ENCODE measurements around the gene KIF3B.
"Not testable (repeated sequence)": the region's sequence is repeated elsewhere in the genome, so short reads cannot be mapped to it uniquely, and the experiment has no call there.

Gene KIF3B

GRCh38 chr20:32336918-32337347 is 59.5 kb downstream of the KIF3B start:
- Histone ChIP-seq H3K4me3 (ENCODE audit: low read depth in 1 of 5, low read length in 5 of 5) (no peak overlapping the region), H3K4me1 (ENCODE audit: control insufficient read depth in 5 of 5, insufficient read depth in 5 of 5, low read length in 5 of 5) (peaks cover 0 to 27% (median 19%) of the 10 kb centered on the region in 5 donors), H3K9me3 (ENCODE audit: control insufficient read depth in 5 of 5, low read length in 5 of 5) (no peaks in the 10 kb centered on the region), H3K36me3 (ENCODE audit: control insufficient read depth in 5 of 5, insufficient read depth in 5 of 5, low read length in 5 of 5) (peaks cover 0 to 7% (median 4%) of the 10 kb centered on the region in 5 donors), H3K9ac (ENCODE audit: low read length in 5 of 5) (no peak overlapping the region), H3K27me3 (ENCODE audit: control insufficient read depth in 5 of 5, insufficient read depth in 4 of 5, low read length in 5 of 5) (no peaks in the 10 kb centered on the region), H3K27ac (ENCODE audit: low read depth, low read length) (peak overlapping the region; percentile 55)

GRCh38 chr20:32337937-32338661 is 60.6 kb downstream of the KIF3B start:
- H3K27ac ChIP-seq (ENCODE audit: low read depth, low read length) = peak overlapping the region; percentile 55
- H3K4me3 ChIP-seq (ENCODE audit: low read depth in 1 of 5, low read length in 5 of 5) = no peak overlapping the region
- H3K27me3 ChIP-seq (ENCODE audit: control insufficient read depth in 5 of 5, insufficient read depth in 4 of 5, low read length in 5 of 5) = no peaks in the 10 kb centered on the region
- peak overlapping the region in 2 of 5 donors; percentile 37 to 44 for H3K9ac ChIP-seq (ENCODE audit: low read length in 5 of 5)
- H3K9me3 ChIP-seq (ENCODE audit: control insufficient read depth in 5 of 5, low read length in 5 of 5) = no peaks in the 10 kb centered on the region
- peaks cover 0 to 27% (median 19%) of the 10 kb centered on the region in 5 donors for H3K4me1 ChIP-seq (ENCODE audit: control insufficient read depth in 5 of 5, insufficient read depth in 5 of 5, low read length in 5 of 5)
- H3K36me3 ChIP-seq (ENCODE audit: control insufficient read depth in 5 of 5, insufficient read depth in 5 of 5, low read length in 5 of 5) = peaks cover 0 to 3% (median 0%) of the 10 kb centered on the region in 5 donors

- Histone ChIP-seq H3K9ac (ENCODE audit: low read length in 5 of 5) (no peak overlapping the region), H3K9me3 (ENCODE audit: control insufficient read depth in 5 of 5, low read length in 5 of 5) (no peaks in the 10 kb centered on the region), H3K36me3 (ENCODE audit: control insufficient read depth in 5 of 5, insufficient read depth in 5 of 5, low read length in 5 of 5) (peaks cover 0 to 3% (median 0%) of the 10 kb centered on the region in 5 donors), H3K27me3 (ENCODE audit: control insufficient read depth in 5 of 5, insufficient read depth in 4 of 5, low read length in 5 of 5) (no peaks in the 10 kb centered on the region), H3K4me1 (ENCODE audit: control insufficient read depth in 5 of 5, insufficient read depth in 5 of 5, low read length in 5 of 5) (peaks cover 0 to 27% (median 19%) of the 10 kb centered on the region in 5 donors), H3K27ac (ENCODE audit: low read depth, low read length) (peak overlapping the region; percentile 46), H3K4me3 (ENCODE audit: low read depth in 1 of 5, low read length in 5 of 5) (no peak overlapping the region)
Measured at GRCh38 chr20:32338665-32339064, 61.2 kb downstream of the KIF3B start.

- H3K4me1 ChIP-seq (ENCODE audit: control insufficient read depth in 5 of 5, insufficient read depth in 5 of 5, low read length in 5 of 5) = peaks cover 0 to 27% (median 15%) of the 10 kb centered on the region in 5 donors
- H3K27me3 ChIP-seq (ENCODE audit: control insufficient read depth in 5 of 5, insufficient read depth in 4 of 5, low read length in 5 of 5) = no peaks in the 10 kb centered on the region
- no peak overlapping the region for H3K9ac ChIP-seq (ENCODE audit: low read length in 5 of 5)
- peaks cover 0 to 3% (median 0%) of the 10 kb centered on the region in 5 donors for H3K36me3 ChIP-seq (ENCODE audit: control insufficient read depth in 5 of 5, insufficient read depth in 5 of 5, low read length in 5 of 5)
- no peaks in the 10 kb centered on the region for H3K9me3 ChIP-seq (ENCODE audit: control insufficient read depth in 5 of 5, low read length in 5 of 5)
- H3K27ac ChIP-seq (ENCODE audit: low read depth, low read length) = peak overlapping the region; percentile 46
- no peak overlapping the region for H3K4me3 ChIP-seq (ENCODE audit: low read depth in 1 of 5, low read length in 5 of 5)
Measured at GRCh38 chr20:32339116-32339515, 61.7 kb downstream of the KIF3B start.

GRCh38 chr20:32341053-32341452 is 63.6 kb downstream of the KIF3B start:
- H3K4me3 ChIP-seq (ENCODE audit: low read depth in 1 of 5, low read length in 5 of 5); H3K9ac ChIP-seq (ENCODE audit: low read length in 5 of 5); H3K9me3 ChIP-seq (ENCODE audit: control insufficient read depth in 5 of 5, low read length in 5 of 5); H3K36me3 ChIP-seq (ENCODE audit: control insufficient read depth in 5 of 5, insufficient read depth in 5 of 5, low read length in 5 of 5); H3K27me3 ChIP-seq (ENCODE audit: control insufficient read depth in 5 of 5, insufficient read depth in 4 of 5, low read length in 5 of 5); H3K27ac ChIP-seq (ENCODE audit: low read depth, low read length): not testable (repeated sequence)
- peaks cover 0 to 36% (median 15%) of the 10 kb centered on the region in 5 donors for H3K4me1 ChIP-seq (ENCODE audit: control insufficient read depth in 5 of 5, insufficient read depth in 5 of 5, low read length in 5 of 5)

GRCh38 chr20:32343439-32343838 is 66.0 kb downstream of the KIF3B start:
- Histone ChIP-seq H3K4me1 (ENCODE audit: control insufficient read depth in 5 of 5, insufficient read depth in 5 of 5, low read length in 5 of 5) (peaks cover 0 to 18% (median 8%) of the 10 kb centered on the region in 5 donors), H3K36me3 (ENCODE audit: control insufficient read depth in 5 of 5, insufficient read depth in 5 of 5, low read length in 5 of 5) (no peaks in the 10 kb centered on the region), H3K9ac (ENCODE audit: low read length in 5 of 5) (no peak overlapping the region), H3K4me3 (ENCODE audit: low read depth in 1 of 5, low read length in 5 of 5) (no peak overlapping the region), H3K27ac (ENCODE audit: low read depth, low read length) (no peak overlapping the region), H3K27me3 (ENCODE audit: control insufficient read depth in 5 of 5, insufficient read depth in 4 of 5, low read length in 5 of 5) (no peaks in the 10 kb centered on the region), H3K9me3 (ENCODE audit: control insufficient read depth in 5 of 5, low read length in 5 of 5) (no peaks in the 10 kb centered on the region)

- H3K9me3 ChIP-seq (ENCODE audit: control insufficient read depth in 5 of 5, low read length in 5 of 5) = no peaks in the 10 kb centered on the region
- H3K9ac ChIP-seq (ENCODE audit: low read length in 5 of 5) = no peak overlapping the region
- no peaks in the 10 kb centered on the region for H3K36me3 ChIP-seq (ENCODE audit: control insufficient read depth in 5 of 5, insufficient read depth in 5 of 5, low read length in 5 of 5)
- H3K4me1 ChIP-seq (ENCODE audit: control insufficient read depth in 5 of 5, insufficient read depth in 5 of 5, low read length in 5 of 5) = peaks cover 0 to 8% (median 0%) of the 10 kb centered on the region in 5 donors
- no peaks in the 10 kb centered on the region for H3K27me3 ChIP-seq (ENCODE audit: control insufficient read depth in 5 of 5, insufficient read depth in 4 of 5, low read length in 5 of 5)
- H3K4me3 ChIP-seq (ENCODE audit: low read depth in 1 of 5, low read length in 5 of 5) = no peak overlapping the region
- H3K27ac ChIP-seq (ENCODE audit: low read depth, low read length) = no peak overlapping the region
Measured at GRCh38 chr20:32344835-32345506, 67.5 kb downstream of the KIF3B start.

GRCh38 chr20:32348207-32348606 is 70.8 kb downstream of the KIF3B start:
- H3K4me3 ChIP-seq (ENCODE audit: low read depth in 1 of 5, low read length in 5 of 5) = no peak overlapping the region
- peaks cover 0 to 8% (median 0%) of the 10 kb centered on the region in 5 donors for H3K4me1 ChIP-seq (ENCODE audit: control insufficient read depth in 5 of 5, insufficient read depth in 5 of 5, low read length in 5 of 5)
- no peak overlapping the region for H3K27ac ChIP-seq (ENCODE audit: low read depth, low read length)
- no peak overlapping the region for H3K9ac ChIP-seq (ENCODE audit: low read length in 5 of 5)
- no peaks in the 10 kb centered on the region for H3K36me3 ChIP-seq (ENCODE audit: control insufficient read depth in 5 of 5, insufficient read depth in 5 of 5, low read length in 5 of 5)
- no peaks in the 10 kb centered on the region for H3K27me3 ChIP-seq (ENCODE audit: control insufficient read depth in 5 of 5, insufficient read depth in 4 of 5, low read length in 5 of 5)
- no peaks in the 10 kb centered on the region for H3K9me3 ChIP-seq (ENCODE audit: control insufficient read depth in 5 of 5, low read length in 5 of 5)

- Histone ChIP-seq H3K36me3 (ENCODE audit: control insufficient read depth in 5 of 5, insufficient read depth in 5 of 5, low read length in 5 of 5) (no peaks in the 10 kb centered on the region), H3K27ac (ENCODE audit: low read depth, low read length) (no peak overlapping the region), H3K9ac (ENCODE audit: low read length in 5 of 5) (no peak overlapping the region), H3K4me1 (ENCODE audit: control insufficient read depth in 5 of 5, insufficient read depth in 5 of 5, low read length in 5 of 5) (peaks cover 0 to 2% (median 0%) of the 10 kb centered on the region in 5 donors), H3K4me3 (ENCODE audit: low read depth in 1 of 5, low read length in 5 of 5) (no peak overlapping the region), H3K27me3 (ENCODE audit: control insufficient read depth in 5 of 5, insufficient read depth in 4 of 5, low read length in 5 of 5) (no peaks in the 10 kb centered on the region), H3K9me3 (ENCODE audit: control insufficient read depth in 5 of 5, low read length in 5 of 5) (no peaks in the 10 kb centered on the region)
Measured at GRCh38 chr20:32350421-32350820, 73.0 kb downstream of the KIF3B start.

- Histone ChIP-seq H3K27ac (ENCODE audit: low read depth, low read length) (no peak overlapping the region), H3K27me3 (ENCODE audit: control insufficient read depth in 5 of 5, insufficient read depth in 4 of 5, low read length in 5 of 5) (no peaks in the 10 kb centered on the region), H3K9me3 (ENCODE audit: control insufficient read depth in 5 of 5, low read length in 5 of 5) (no peaks in the 10 kb centered on the region), H3K9ac (ENCODE audit: low read length in 5 of 5) (no peak overlapping the region), H3K36me3 (ENCODE audit: control insufficient read depth in 5 of 5, insufficient read depth in 5 of 5, low read length in 5 of 5) (no peaks in the 10 kb centered on the region), H3K4me3 (ENCODE audit: low read depth in 1 of 5, low read length in 5 of 5) (no peak overlapping the region), H3K4me1 (ENCODE audit: control insufficient read depth in 5 of 5, insufficient read depth in 5 of 5, low read length in 5 of 5) (peaks cover 0 to 10% (median 8%) of the 10 kb centered on the region in 5 donors)
Measured at GRCh38 chr20:32352121-32352720, 74.8 kb downstream of the KIF3B start.
